ENCODE data around the gene ABHD5.
"Not testable (repeated sequence)": the region's sequence is repeated elsewhere in the genome, so short reads cannot be mapped to it uniquely, and the experiment has no call there.

Gene ABHD5

DNA sequence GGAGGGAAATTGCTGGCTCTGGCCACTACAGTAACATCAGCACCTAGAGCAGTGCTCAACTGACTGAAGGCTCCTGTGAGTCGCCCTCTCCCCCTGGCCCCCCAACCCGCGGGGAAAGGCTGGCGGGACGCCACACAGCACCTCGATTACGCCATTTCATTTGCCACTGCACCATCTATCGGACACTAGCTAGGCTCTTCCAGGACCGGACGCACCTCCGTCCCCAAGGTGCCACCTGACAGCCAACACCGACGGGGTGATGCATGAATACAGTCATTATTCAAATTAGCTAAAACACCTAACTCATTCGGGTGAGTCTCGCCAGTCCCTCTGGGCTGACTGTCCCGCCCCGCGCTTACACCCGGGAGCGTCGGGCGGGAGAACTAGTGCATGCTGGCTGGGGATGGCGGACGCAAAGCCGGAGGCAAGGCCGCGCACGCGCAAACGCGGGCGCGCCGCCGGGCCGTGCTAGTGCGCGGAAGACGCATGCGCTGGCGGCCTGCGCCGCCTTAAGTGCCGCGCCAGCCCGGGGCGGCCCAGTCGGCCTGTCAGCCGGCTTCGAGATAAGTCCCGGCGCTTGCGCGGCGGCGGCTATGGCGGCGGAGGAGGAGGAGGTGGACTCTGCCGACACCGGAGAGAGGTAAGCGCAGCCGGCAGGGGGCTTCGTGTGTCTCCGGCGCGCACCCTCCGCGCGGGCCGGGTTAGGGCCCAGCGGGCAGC is at the start of gene ABHD5:
TSS of gene ABHD5 (plus strand) at position 539 of the 720 bp plus-strand sequence. CDS start at position 594, 55 bp downstream.
- peak; percentile 87 for DNase-seq

DNA sequence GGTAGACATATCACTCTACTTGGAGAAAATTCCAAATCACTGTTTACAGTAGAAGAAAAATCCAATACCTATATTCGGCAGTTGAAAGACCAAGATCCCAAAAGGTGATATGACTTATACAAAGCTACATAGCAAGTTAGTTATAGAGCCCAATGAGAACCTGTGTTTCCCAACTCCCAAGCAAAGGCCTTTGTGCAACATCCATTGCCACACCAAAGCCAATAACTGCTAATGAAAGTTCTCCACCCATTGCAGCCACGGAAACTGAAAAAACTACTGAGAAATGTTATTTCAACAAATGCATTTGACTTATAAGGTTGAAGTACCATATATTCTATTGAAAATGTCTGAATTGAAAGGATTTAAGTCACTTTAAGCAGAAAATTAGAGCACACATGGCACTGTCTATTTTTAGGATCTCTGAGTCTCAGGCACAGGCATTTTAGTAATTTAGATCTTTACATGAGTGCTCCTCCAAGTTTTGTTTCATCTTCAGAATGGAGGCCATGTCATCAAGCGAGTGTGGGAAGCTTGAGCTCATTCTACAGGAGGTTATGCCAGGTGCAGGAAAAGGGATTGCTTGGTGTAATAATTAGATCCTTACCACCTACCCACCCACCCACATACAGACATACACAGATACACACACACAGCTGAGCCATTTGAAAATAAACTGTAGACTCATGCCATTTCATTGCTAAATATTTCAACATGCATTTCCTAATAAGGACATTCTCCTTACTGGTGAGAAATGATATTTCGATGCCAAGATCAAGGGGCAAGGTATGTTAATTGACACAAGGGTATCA is 49.2 kb upstream of the ABHD5 start:
- DNase-seq: no peak

- no peak for DNase-seq
Measured at GRCh38 chr3:43644443-43644842, 46.3 kb upstream of the ABHD5 start.

DNA sequence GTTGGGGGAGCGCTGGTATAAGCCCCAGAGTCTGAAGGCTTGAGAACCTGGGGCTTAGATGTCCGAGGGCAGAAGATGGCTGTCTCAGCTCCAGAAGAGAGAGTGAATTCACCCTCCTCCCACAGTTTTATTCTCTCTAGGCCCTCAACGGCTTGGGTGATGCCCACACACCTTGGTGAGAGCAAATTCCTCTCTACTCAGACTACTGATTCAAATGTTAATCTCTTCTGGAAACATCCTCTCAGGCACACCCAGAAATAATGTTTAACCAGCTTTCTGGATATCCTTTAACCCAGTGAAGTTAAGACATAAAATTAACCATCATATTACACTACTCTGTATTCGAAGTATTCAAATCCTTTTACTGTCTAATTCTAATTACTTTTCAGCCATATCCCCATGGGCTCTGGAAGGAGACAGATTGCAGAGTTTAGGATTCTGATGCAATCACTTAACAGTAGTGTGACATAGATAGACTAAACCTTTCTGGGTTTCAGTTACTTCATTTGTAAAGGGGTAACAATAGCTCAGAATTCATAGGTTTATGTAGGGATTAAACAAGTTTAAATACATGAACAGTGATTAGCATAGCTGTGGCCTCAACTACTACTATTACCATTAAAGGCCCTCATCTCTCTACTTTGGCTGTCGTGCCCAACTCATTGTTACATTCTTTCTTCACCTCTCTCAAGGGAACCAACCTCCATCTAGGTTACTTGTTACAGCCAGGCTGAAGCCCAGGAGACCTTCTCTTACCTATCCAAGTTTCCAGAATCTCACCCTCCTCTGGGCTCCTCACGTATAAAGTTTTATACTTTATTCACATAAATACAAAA is 43.2 kb upstream of the ABHD5 start:
- no peak for DNase-seq

DNA sequence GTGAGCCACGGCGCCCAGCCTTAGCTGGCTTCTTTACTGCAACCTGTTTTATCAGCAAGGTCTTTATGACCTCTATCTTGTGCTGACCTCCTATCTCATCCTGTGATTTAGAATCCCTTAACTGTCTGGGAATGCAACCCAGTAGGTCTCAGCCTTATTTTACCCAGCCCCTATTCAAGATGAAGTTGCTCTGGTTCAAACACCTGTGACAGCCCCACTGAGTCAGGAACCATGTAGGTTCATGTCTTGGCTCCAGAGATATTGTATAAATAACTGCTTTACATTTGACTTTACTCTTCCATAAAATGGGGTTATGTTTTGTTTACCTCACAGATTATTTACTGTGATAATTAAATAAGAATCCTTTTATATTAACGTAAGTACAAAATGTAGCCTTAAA is 41.8 kb upstream of the ABHD5 start:
- DNase-seq: no peak

GRCh38 chr3:43649365-43649968 is 41.3 kb upstream of the ABHD5 start:
- DNase-seq: no peak

- no peak for DNase-seq
Measured at GRCh38 chr3:43650345-43650744, 40.4 kb upstream of the ABHD5 start.

DNA sequence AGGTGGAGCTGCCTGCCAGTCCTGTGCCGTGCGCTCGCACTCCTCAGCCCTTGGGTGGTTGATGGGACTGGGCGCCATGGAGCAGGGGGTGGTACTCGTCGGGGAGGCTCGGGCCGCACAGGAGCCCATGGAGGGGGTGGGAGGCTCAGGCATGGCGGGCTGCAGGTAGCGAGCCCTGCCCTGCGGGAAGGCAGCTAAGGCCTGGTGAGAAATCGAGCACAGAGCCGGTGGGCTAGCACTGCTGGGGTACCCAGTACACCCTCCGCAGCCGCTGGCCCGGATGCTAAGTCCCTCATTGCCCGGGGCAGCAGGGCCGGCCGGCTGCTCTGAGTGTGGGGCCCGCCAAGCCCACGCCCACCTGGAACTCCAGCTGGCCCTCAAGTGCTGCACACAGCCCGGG is 34.3 kb upstream of the ABHD5 start:
- DNase-seq: not testable (repeated sequence)

DNA sequence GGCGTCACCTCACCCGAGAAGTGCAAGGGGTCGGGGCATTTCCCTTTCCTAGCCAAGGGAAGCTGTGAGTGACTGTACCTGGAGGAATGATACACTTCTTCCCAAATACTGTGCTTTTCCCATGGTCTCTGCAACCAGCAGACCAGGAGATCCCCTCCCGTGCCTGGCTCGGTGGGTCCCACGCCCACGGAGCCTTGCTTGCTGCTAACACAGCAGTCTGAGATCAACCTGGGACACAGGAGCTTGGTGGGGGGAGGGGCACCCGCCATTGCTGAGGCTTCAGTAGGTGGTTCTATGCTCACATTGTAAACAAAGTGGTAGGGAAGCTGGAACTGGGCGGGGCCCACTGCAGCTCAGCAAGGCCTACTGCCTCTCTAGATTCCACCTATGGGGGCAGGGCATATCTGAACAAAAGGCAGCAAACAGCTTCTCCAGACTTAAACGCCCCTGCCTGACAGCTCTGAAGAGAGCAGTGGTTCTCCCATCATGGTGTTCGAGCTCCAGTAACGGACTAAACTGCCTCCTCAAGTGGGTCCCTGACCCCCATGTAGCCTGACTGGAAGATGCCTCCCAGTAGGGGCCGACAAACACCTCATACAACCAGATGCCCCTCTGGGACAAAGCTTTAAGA is 31.4 kb upstream of the ABHD5 start:
- DNase-seq: no peak

- not testable (repeated sequence) for DNase-seq
Measured at GRCh38 chr3:43661376-43661775, 29.4 kb upstream of the ABHD5 start.

DNA sequence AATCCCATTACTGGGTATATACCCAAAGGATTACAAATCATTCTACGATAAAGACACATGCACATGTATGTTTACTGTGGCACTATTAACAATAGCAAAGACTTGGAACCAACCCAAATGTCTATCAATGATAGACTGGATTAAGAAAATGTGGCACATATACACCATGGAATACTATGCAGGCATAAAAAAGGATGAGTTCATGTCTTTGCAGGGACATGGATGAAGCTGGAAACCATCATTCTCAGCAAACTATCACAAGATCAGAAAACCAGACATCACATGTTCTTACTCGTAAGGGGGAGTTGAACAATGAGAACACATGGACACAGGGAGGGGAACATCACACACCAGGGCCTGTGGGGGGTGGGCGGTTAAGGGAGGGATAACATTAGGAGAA is 25.7 kb upstream of the ABHD5 start:
- DNase-seq: not testable (repeated sequence)

GRCh38 chr3:43670635-43671522 is 19.9 kb upstream of the ABHD5 start:
- DNase-seq: no peak

DNA sequence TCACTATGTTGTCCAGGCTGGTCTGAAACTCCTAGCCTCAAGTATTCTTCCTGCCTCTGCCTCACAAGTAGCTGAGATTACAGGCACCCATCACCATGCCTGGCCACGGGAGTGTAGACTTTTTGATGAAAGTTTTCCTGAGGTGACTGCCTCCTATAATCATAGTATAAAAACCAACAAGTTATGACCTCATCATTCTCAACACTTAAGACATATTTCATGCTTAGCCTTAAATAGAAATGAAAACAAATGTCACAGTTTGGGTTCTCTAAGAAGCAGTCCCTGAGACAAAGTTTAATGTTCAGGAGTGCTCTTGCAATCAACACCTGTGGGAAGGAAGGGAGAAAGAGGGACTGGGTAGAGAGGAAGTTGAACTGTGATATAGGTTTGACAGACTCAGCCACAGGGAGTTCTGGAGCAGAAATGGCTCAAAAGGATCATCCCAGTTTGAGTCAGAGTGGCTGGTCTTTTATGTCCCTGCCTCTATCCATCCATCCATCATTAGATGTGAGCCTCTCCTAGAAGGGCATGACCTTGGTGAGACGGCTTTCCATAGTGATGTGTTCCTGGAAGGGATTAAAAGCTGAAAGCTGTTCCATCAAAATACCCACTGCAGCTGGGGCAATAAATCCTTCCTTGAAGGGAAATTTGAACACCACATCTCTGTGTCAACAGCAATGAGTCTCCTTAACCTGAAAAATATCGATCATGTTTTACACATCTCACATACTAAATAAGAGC is 16.2 kb upstream of the ABHD5 start:
- no peak for DNase-seq

- DNase-seq: no peak
Measured at GRCh38 chr3:43675593-43675992, 15.1 kb upstream of the ABHD5 start.

DNA sequence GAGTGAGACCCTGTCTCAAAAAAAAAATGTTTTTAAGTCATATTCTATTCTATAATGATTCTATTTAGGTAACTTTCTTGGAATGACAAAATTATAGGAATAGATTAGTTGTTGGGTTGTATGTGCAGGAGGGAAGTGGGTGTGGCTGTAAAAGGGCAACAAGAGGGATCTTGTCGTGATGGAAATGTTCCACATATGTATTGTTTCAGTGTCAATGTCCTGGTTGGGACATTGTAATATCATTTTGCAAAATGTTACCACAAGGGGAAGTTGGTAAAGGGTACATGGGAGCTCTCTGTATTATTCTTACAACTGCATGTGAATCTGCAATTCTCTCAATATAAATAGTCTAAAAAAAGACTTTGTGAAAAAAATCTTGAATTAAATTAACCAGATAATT is 14.3 kb upstream of the ABHD5 start:
- DNase-seq: no peak

GRCh38 chr3:43678375-43678774 is 12.4 kb upstream of the ABHD5 start:
- DNase-seq: not testable (repeated sequence)

DNA sequence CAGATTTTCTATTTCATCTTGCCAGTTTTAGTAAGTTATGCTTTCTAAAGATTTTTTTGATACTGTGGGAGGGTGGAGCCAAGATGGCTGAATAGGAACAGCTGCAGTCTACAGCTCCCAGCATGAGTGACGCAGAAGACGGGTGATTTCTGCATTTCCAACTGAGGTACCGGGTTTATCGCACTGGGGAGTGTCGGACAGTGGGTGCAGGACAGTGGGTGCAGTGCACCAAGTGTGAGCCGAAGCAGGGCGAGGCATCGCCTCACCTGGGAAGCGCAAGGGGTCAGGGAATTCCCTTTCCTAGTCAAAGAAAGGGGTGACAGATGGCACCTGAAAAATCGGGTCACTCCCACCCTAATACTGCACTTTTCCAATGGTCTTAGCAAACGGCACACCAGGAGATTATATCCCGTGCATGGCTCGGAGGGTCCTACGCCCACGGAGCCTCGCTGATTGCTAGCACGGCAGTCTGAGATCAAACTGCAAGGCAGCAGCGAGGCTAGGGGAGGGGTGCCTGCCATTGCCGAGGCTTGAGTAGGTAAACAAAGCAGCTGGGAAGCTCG is 11.8 kb upstream of the ABHD5 start:
- not testable (repeated sequence) for DNase-seq

- not testable (repeated sequence) for DNase-seq
Measured at GRCh38 chr3:43680857-43681256, 9.9 kb upstream of the ABHD5 start.

- no peak for DNase-seq
Measured at GRCh38 chr3:43684944-43685343, 5.8 kb upstream of the ABHD5 start.

DNA sequence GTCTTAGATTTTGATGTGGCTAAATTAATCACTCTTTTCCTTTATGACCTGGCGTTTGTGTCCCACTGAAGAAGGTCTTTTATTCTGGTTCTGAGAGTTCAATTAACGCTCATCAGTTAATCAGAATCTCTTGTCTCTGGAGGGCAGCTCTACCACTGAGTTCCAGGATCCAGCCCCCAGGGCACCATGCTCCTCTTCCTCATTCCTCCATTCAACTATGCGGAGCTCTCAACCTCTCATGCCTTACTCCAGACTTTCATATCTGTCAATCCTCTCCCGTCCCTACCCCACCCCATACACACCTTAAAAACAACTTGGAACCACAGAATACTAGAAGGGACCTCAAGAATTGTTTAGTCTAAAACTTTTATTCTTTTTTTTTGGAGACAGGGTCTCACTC is 4.8 kb upstream of the ABHD5 start:
- DNase-seq: no peak
